Activated CD8-positive, alpha-beta memory T cell treated with anti-CD3 and anti-CD28 coated beads, Interleukin-2, amount 50 U/mL, for 4 hours (primary cell): ENCODE results near the gene GIPC2.
"Not testable (repeated sequence)": the region's sequence is repeated elsewhere in the genome, so short reads cannot be mapped to it uniquely, and the experiment has no call there.

Experiments used
- DNase-seq: peaks from one replicate; pipeline ENCODE4 v3.0.0-alpha.2; 2020

GIPC2 gene

GRCh38 chr1:78038071-78038470 lies 7.7 kb upstream of the GIPC2 start:
- no peak for DNase-seq

GRCh38 chr1:78038491-78038939 lies 7.3 kb upstream of the GIPC2 start:
- no peak for DNase-seq

- DNase-seq: no peak
Observed at GRCh38 chr1:78040484-78041089, 5.2 kb upstream of the GIPC2 start.

- no peak for DNase-seq
Observed at GRCh38 chr1:78043436-78043835, 2.3 kb upstream of the GIPC2 start.

- DNase-seq: no peak
Observed at GRCh38 chr1:78044796-78045562, 787 bp upstream of the GIPC2 start.

- DNase-seq: no peak
Observed at GRCh38 chr1:78045563-78045925, 222 bp upstream of the GIPC2 start.

GRCh38 chr1:78047106-78047505 lies 1.3 kb downstream of the GIPC2 start:
- DNase-seq: no peak

- no peak for DNase-seq
Observed at GRCh38 chr1:78047631-78048030, 1.9 kb downstream of the GIPC2 start.

- DNase-seq: no peak
Observed at GRCh38 chr1:78048446-78048845, 2.7 kb downstream of the GIPC2 start.

GRCh38 chr1:78049396-78049795 lies 3.6 kb downstream of the GIPC2 start:
- no peak for DNase-seq

GRCh38 chr1:78051005-78051404 lies 5.2 kb downstream of the GIPC2 start:
- no peak for DNase-seq

GRCh38 chr1:78052685-78053405 lies 7.1 kb downstream of the GIPC2 start:
- no peak for DNase-seq

GRCh38 chr1:78053498-78053897 lies 7.7 kb downstream of the GIPC2 start:
- no peak for DNase-seq

GRCh38 chr1:78054559-78054958 lies 8.8 kb downstream of the GIPC2 start:
- no peak for DNase-seq

GRCh38 chr1:78054972-78055371 lies 9.2 kb downstream of the GIPC2 start:
- DNase-seq: no peak

- no peak for DNase-seq
Observed at GRCh38 chr1:78055565-78056132, 9.9 kb downstream of the GIPC2 start.

- DNase-seq: no peak
Observed at GRCh38 chr1:78058670-78059069, 12.9 kb downstream of the GIPC2 start.

GRCh38 chr1:78060857-78061563 lies 15.2 kb downstream of the GIPC2 start:
- no peak for DNase-seq

- DNase-seq: no peak
Observed at GRCh38 chr1:78061825-78062523, 16.2 kb downstream of the GIPC2 start.

GRCh38 chr1:78064886-78065285 lies 19.1 kb downstream of the GIPC2 start:
- not testable (repeated sequence) for DNase-seq

GRCh38 chr1:78068681-78069283 lies 23.0 kb downstream of the GIPC2 start:
- DNase-seq: no peak

GRCh38 chr1:78069784-78070183 lies 24.0 kb downstream of the GIPC2 start:
- DNase-seq: no peak
